Brain microvascular endothelial cell (primary cell): ENCODE data around the gene ZCCHC14.
A peak's percentile ranks its signal among the peaks of the same experiment; 100 is the strongest.

Experiments used
- DNase-seq: peaks from one replicate; pipeline ENCODE4 v3.0.0-alpha.2; 2020
- H3K27ac ChIP-seq: fragments of 250-450 bp; sonication (Bioruptor Pico); 2 replicates; pipeline ENCODE4 v1.5.1; 2020; ENCODE audit warnings: mild to moderate bottlenecking, moderate library complexity
- H3K27me3 ChIP-seq: fragments of 250-450 bp; sonication (Bioruptor Pico); replicated peaks from 2 replicates; pipeline ENCODE4 v1.5.1; 2020; ENCODE audit warnings: mild to moderate bottlenecking
- H3K36me3 ChIP-seq: fragments of 250-450 bp; sonication (Bioruptor Pico); replicated peaks from 2 replicates; pipeline ENCODE4 v1.5.1; 2020; ENCODE audit warnings: mild to moderate bottlenecking
- H3K4me3 ChIP-seq: 2 replicates; pipeline ENCODE4 v1.5.1; 2011; ENCODE audit warnings: low read depth, mild to moderate bottlenecking, control low read depth, low read length, moderate library complexity
- CTCF ChIP-seq: IDR thresholded peaks from 2 replicates; pipeline ENCODE4 v1.5.1; 2011; ENCODE audit warnings: low read depth, mild to moderate bottlenecking, moderate library complexity, low read length, control low read depth, inconsistent platforms; ENCODE audit errors: missing control alignments
- in situ Hi-C: cut with HindIII; loops from 2 replicates; pipeline ENCODE4 v1.10.0; 2017; ENCODE audit warnings: low sequenced_read_pairs, low pct_ligation_motif_present

ZCCHC14 gene

GRCh38 chr16:87407511-87408112, 85.2 kb downstream of the ZCCHC14 start:
- DNase-seq, result no peak
- no peak overlapping the region for H3K27ac ChIP-seq
- H3K36me3 ChIP-seq, result peaks cover 54% of the 10 kb centered on the region
- no peak overlapping the region for H3K4me3 ChIP-seq
- in situ Hi-C loops, result no loop called here
- H3K27me3 ChIP-seq, result no peaks in the 10 kb centered on the region
- no peak for TF ChIP-seq CTCF

GRCh38 chr16:87406495-87407088, 86.2 kb downstream of the ZCCHC14 start:
- no peak for DNase-seq
- in situ Hi-C loops, result no loop called here
- no peak for TF ChIP-seq CTCF
- Histone ChIP-seq H3K27ac (no peak overlapping the region), H3K36me3 (peaks cover 53% of the 10 kb centered on the region), H3K27me3 (no peaks in the 10 kb centered on the region), H3K4me3 (no peak overlapping the region)

- no peaks in the 10 kb centered on the region for H3K27me3 ChIP-seq
- TF ChIP-seq CTCF, result no peak
- in situ Hi-C loops, result no loop called here
- no peak for DNase-seq
- H3K36me3 ChIP-seq, result peaks cover 54% of the 10 kb centered on the region
- H3K27ac ChIP-seq, result no peak overlapping the region
- no peak overlapping the region for H3K4me3 ChIP-seq
Measured at GRCh38 chr16:87404764-87405625, 87.8 kb downstream of the ZCCHC14 start.

- H3K27me3 ChIP-seq, result no peaks in the 10 kb centered on the region
- in situ Hi-C loops, result no loop called here
- H3K4me3 ChIP-seq, result no peak overlapping the region
- peaks cover 13% of the 10 kb centered on the region for H3K36me3 ChIP-seq
- TF ChIP-seq CTCF, result no peak
- DNase-seq, result no peak
- no peak overlapping the region for H3K27ac ChIP-seq
Measured at GRCh38 chr16:87395181-87395842, 97.5 kb downstream of the ZCCHC14 start.

GRCh38 chr16:87393680-87394055, 99.2 kb downstream of the ZCCHC14 start:
- peak overlapping the region; percentile 85 for H3K4me3 ChIP-seq
- TF ChIP-seq CTCF, result no peak
- in situ Hi-C loops, result no loop called here
- H3K36me3 ChIP-seq, result peaks cover 3% of the 10 kb centered on the region
- no peak overlapping the region for H3K27ac ChIP-seq
- H3K27me3 ChIP-seq, result no peaks in the 10 kb centered on the region
- DNase-seq, result no peak
